ENCODE data around the gene TTC16.
A peak's percentile ranks its signal among the peaks of the same experiment; 100 is the strongest.

Gene TTC16

GRCh38 chr9:127697575-127697974 lies 18.3 kb upstream of the TTC16 start:
- DNase-seq (ENCODE audit: low read depth, low spot score): no peak
- no peak overlapping the region for H3K27ac ChIP-seq

GRCh38 chr9:127698386-127698785 lies 17.5 kb upstream of the TTC16 start:
- DNase-seq (ENCODE audit: low read depth, low spot score): no peak
- no peak overlapping the region for H3K27ac ChIP-seq

GRCh38 chr9:127698985-127699670 lies 16.8 kb upstream of the TTC16 start:
- peak; percentile 72 for DNase-seq (ENCODE audit: low read depth, low spot score)
- H3K27ac ChIP-seq: peak overlapping the region; percentile 50

GRCh38 chr9:127700140-127700539 lies 15.7 kb upstream of the TTC16 start:
- no peak for DNase-seq (ENCODE audit: low read depth, low spot score)
- no peak overlapping the region for H3K27ac ChIP-seq

- DNase-seq (ENCODE audit: low read depth, low spot score): no peak
- no peak overlapping the region for H3K27ac ChIP-seq
Measured at GRCh38 chr9:127700594-127701255, 15.2 kb upstream of the TTC16 start.

GRCh38 chr9:127703289-127703946 lies 12.5 kb upstream of the TTC16 start:
- no peak for DNase-seq (ENCODE audit: low read depth, low spot score)
- no peak overlapping the region for H3K27ac ChIP-seq

GRCh38 chr9:127705577-127706379 lies 10.1 kb upstream of the TTC16 start:
- DNase-seq (ENCODE audit: low read depth, low spot score): no peak
- H3K27ac ChIP-seq: no peak overlapping the region

GRCh38 chr9:127706836-127707241 lies 9.0 kb upstream of the TTC16 start, which contains the start of gene CFAP157:
CFAP157 (plus strand) TSS chr9:127706988; CDS start chr9:127707032, 44 bp downstream.
- DNase-seq (ENCODE audit: low read depth, low spot score): no peak
- H3K27ac ChIP-seq: no peak within 1 kb of the TSS

GRCh38 chr9:127707766-127708165 lies 8.1 kb upstream of the TTC16 start:
- DNase-seq (ENCODE audit: low read depth, low spot score): no peak
- H3K27ac ChIP-seq: no peak overlapping the region

GRCh38 chr9:127708952-127709587 lies 6.8 kb upstream of the TTC16 start:
- no peak overlapping the region for H3K27ac ChIP-seq
- no peak for DNase-seq (ENCODE audit: low read depth, low spot score)

GRCh38 chr9:127710204-127710783 lies 5.6 kb upstream of the TTC16 start:
- DNase-seq (ENCODE audit: low read depth, low spot score): no peak
- no peak overlapping the region for H3K27ac ChIP-seq

- no peak for DNase-seq (ENCODE audit: low read depth, low spot score)
- no peak overlapping the region for H3K27ac ChIP-seq
Measured at GRCh38 chr9:127711226-127711701, 4.6 kb upstream of the TTC16 start.

GRCh38 chr9:127711831-127712274 lies 4.0 kb upstream of the TTC16 start:
- no peak overlapping the region for H3K27ac ChIP-seq
- no peak for DNase-seq (ENCODE audit: low read depth, low spot score)

- no peak overlapping the region for H3K27ac ChIP-seq
- no peak for DNase-seq (ENCODE audit: low read depth, low spot score)
Measured at GRCh38 chr9:127712371-127712770, 3.5 kb upstream of the TTC16 start.

- H3K27ac ChIP-seq: no peak overlapping the region
- no peak for DNase-seq (ENCODE audit: low read depth, low spot score)
Measured at GRCh38 chr9:127712867-127713266, 3.0 kb upstream of the TTC16 start.

GRCh38 chr9:127714020-127714750 lies 1.7 kb upstream of the TTC16 start:
- DNase-seq (ENCODE audit: low read depth, low spot score): no peak
- H3K27ac ChIP-seq: no peak overlapping the region

GRCh38 chr9:127714951-127715469 lies 869 bp upstream of the TTC16 start:
- H3K27ac ChIP-seq: peak overlapping the region; percentile 40

GRCh38 chr9:127716412-127716811 lies 533 bp downstream of the TTC16 start:
- no peak for DNase-seq (ENCODE audit: low read depth, low spot score)
- no peak overlapping the region for H3K27ac ChIP-seq

More at GRCh38 chr9:127714951-127715469, 869 bp upstream of the TTC16 start:
- DNase-seq (ENCODE audit: low read depth, low spot score): no peak

GRCh38 chr9:127717766-127718165 lies 1.9 kb downstream of the TTC16 start:
- H3K27ac ChIP-seq: no peak overlapping the region
- DNase-seq (ENCODE audit: low read depth, low spot score): no peak
